ENCODE measurements around the gene CDH23.

CDH23 gene

GRCh38 chr10:71661779-71662336 lies 265.1 kb downstream of the CDH23 start:
- H3K9me3 ChIP-seq (ENCODE audit: severe bottlenecking): no peaks in the 10 kb centered on the region
- no peaks in the 10 kb centered on the region for H3K36me3 ChIP-seq (ENCODE audit: low read depth)
- no peak overlapping the region for H3K27ac ChIP-seq (ENCODE audit: poor library complexity, severe bottlenecking)
- TF ChIP-seq, protein P1, sequence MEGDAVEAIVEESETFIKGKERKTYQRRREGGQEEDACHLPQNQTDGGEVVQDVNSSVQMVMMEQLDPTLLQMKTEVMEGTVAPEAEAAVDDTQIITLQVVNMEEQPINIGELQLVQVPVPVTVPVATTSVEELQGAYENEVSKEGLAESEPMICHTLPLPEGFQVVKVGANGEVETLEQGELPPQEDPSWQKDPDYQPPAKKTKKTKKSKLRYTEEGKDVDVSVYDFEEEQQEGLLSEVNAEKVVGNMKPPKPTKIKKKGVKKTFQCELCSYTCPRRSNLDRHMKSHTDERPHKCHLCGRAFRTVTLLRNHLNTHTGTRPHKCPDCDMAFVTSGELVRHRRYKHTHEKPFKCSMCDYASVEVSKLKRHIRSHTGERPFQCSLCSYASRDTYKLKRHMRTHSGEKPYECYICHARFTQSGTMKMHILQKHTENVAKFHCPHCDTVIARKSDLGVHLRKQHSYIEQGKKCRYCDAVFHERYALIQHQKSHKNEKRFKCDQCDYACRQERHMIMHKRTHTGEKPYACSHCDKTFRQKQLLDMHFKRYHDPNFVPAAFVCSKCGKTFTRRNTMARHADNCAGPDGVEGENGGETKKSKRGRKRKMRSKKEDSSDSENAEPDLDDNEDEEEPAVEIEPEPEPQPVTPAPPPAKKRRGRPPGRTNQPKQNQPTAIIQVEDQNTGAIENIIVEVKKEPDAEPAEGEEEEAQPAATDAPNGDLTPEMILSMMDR (IDR thresholded peaks at IDR 0.05; ENCODE audit: poor library complexity, severe bottlenecking): no peak
- H3K4me1 ChIP-seq (ENCODE audit: insufficient read depth, poor library complexity, severe bottlenecking): no peaks in the 10 kb centered on the region
- DNase-seq (ENCODE audit: low spot score) (no peak), ATAC-seq (ENCODE audit: low read depth) (no peak)
- H3K4me3 ChIP-seq (ENCODE audit: severe bottlenecking): no peak overlapping the region
- H3K27me3 ChIP-seq (ENCODE audit: insufficient read depth, poor library complexity, severe bottlenecking): no peaks in the 10 kb centered on the region

- DNase-seq (ENCODE audit: low spot score): no peak
- Histone ChIP-seq H3K4me1 (ENCODE audit: insufficient read depth, poor library complexity, severe bottlenecking) (no peaks in the 10 kb centered on the region), H3K27ac (ENCODE audit: poor library complexity, severe bottlenecking) (no peak overlapping the region), H3K27me3 (ENCODE audit: insufficient read depth, poor library complexity, severe bottlenecking) (no peaks in the 10 kb centered on the region), H3K9me3 (ENCODE audit: severe bottlenecking) (no peaks in the 10 kb centered on the region), H3K4me3 (ENCODE audit: severe bottlenecking) (no peak overlapping the region), H3K36me3 (ENCODE audit: low read depth) (no peaks in the 10 kb centered on the region)
- ATAC-seq (ENCODE audit: low read depth): no peak
- TF ChIP-seq, protein P1 (IDR thresholded peaks at IDR 0.05; ENCODE audit: poor library complexity, severe bottlenecking): no peak
Observed at GRCh38 chr10:71663311-71663710, 266.6 kb downstream of the CDH23 start.

DNA sequence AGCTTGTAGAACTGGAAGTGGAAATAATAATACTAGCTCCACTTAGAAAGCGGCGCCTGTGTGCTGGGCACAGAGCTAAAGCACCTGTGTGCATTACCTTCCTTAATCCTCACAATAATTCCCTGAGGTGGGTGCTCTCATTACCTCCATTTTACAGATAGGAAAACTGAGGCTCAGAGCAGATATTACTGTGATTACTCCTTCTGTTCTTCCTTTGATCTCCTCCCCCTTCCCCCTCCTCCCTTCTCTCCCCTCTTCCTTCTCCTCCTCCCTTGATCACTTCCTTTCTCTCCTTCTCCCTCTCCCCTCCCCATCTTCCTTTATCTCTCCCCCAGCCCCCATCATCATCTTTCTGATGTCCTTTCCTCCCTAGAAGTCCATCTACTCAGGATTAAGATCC lies 267.9 kb downstream of the CDH23 start:
- no peaks in the 10 kb centered on the region for H3K27me3 ChIP-seq (ENCODE audit: insufficient read depth, poor library complexity, severe bottlenecking)

GRCh38 chr10:71665456-71665855 lies 268.7 kb downstream of the CDH23 start:
- Histone ChIP-seq H3K9me3 (ENCODE audit: severe bottlenecking) (no peaks in the 10 kb centered on the region), H3K4me1 (ENCODE audit: insufficient read depth, poor library complexity, severe bottlenecking) (no peaks in the 10 kb centered on the region), H3K27ac (ENCODE audit: poor library complexity, severe bottlenecking) (no peak overlapping the region), H3K27me3 (ENCODE audit: insufficient read depth, poor library complexity, severe bottlenecking) (no peaks in the 10 kb centered on the region), H3K36me3 (ENCODE audit: low read depth) (no peaks in the 10 kb centered on the region), H3K4me3 (ENCODE audit: severe bottlenecking) (no peak overlapping the region)
- TF ChIP-seq, protein P1 (IDR thresholded peaks at IDR 0.05; ENCODE audit: poor library complexity, severe bottlenecking): no peak
- DNase-seq (ENCODE audit: low spot score) (no peak), ATAC-seq (ENCODE audit: low read depth) (no peak)

More for the DNA sequence above, 267.9 kb downstream of the CDH23 start:
- no peak overlapping the region for H3K4me3 ChIP-seq (ENCODE audit: severe bottlenecking)
- TF ChIP-seq, protein P1 (IDR thresholded peaks at IDR 0.05; ENCODE audit: poor library complexity, severe bottlenecking): no peak
- no peaks in the 10 kb centered on the region for H3K9me3 ChIP-seq (ENCODE audit: severe bottlenecking)
- no peaks in the 10 kb centered on the region for H3K36me3 ChIP-seq (ENCODE audit: low read depth)
- no peak for DNase-seq (ENCODE audit: low spot score)
- ATAC-seq (ENCODE audit: low read depth): no peak
- no peak overlapping the region for H3K27ac ChIP-seq (ENCODE audit: poor library complexity, severe bottlenecking)
- H3K4me1 ChIP-seq (ENCODE audit: insufficient read depth, poor library complexity, severe bottlenecking): no peaks in the 10 kb centered on the region

- Histone ChIP-seq H3K27ac (ENCODE audit: poor library complexity, severe bottlenecking) (no peak overlapping the region), H3K9me3 (ENCODE audit: severe bottlenecking) (no peaks in the 10 kb centered on the region), H3K4me3 (ENCODE audit: severe bottlenecking) (no peak overlapping the region), H3K4me1 (ENCODE audit: insufficient read depth, poor library complexity, severe bottlenecking) (no peaks in the 10 kb centered on the region), H3K36me3 (ENCODE audit: low read depth) (no peaks in the 10 kb centered on the region), H3K27me3 (ENCODE audit: insufficient read depth, poor library complexity, severe bottlenecking) (no peaks in the 10 kb centered on the region)
- TF ChIP-seq, protein P1 (IDR thresholded peaks at IDR 0.05; ENCODE audit: poor library complexity, severe bottlenecking): no peak
- ATAC-seq (ENCODE audit: low read depth): no peak
- no peak for DNase-seq (ENCODE audit: low spot score)
Observed at GRCh38 chr10:71666639-71667386, 270.1 kb downstream of the CDH23 start.
